Activated CD4-positive, alpha-beta memory T cell treated with anti-CD3 and anti-CD28 coated beads for 36 hours (primary cell): ENCODE measurements around the gene TRA2B. TPM values are rescaled to one million over a fixed set of nuclear protein-coding genes. Genes with fewer than 3 reads are reported as not detected.

Experiments used
- total RNA-seq, 2 experiments: library from RNA; stranded (reverse); gene quantifications; one replicate each; pipeline ENCODE4 v1.2.3, GENCODE V29; 2021

TRA2B gene
- total RNA-seq, 2 experiments from 2014 or later = 184 to 187 TPM

Other genes with a start within 250 kb of the TRA2B start
- gene IGF2BP2, start 113.0 kb downstream of the TRA2B start, total RNA-seq = under 1 TPM; 0.29 to 0.55 TPM
- 1 to 10 TPM in 1 of 2 experiments, under 1 TPM in 1; 0.74 to 1.3 TPM for gene ETV5, start 171.1 kb upstream of the TRA2B start, total RNA-seq